Activated naive CD4-positive, alpha-beta T cell treated with anti-CD3 and anti-CD28 coated beads, Interleukin-2, amount 10 ng/mL, durations not matched to agents 7 days and 5 days (primary cell): Measurements from ENCODE around the gene NTSR1.
"Not testable (repeated sequence)": the region's sequence is repeated elsewhere in the genome, so short reads cannot be mapped to it uniquely, and the experiment has no call there.

Source experiments
- CTCF ChIA-PET: fragments of 350-600 bp; sonication (Branson Sonifier 250); formaldehyde crosslinking; loops from one replicate; lab custom pipeline; 2021; ENCODE audit warnings: antibody characterized with exemption; lab: Charles Lee
- DNase-seq: peaks from one replicate; pipeline ENCODE4 v3.0.0-alpha.2; 2020
- H3K27ac Mint-ChIP-seq: one replicate; pipeline ENCODE4 v1.8.0; 2021; ENCODE audit warnings: mild to moderate bottlenecking, moderate library complexity, mixed read lengths
- H3K27me3 Mint-ChIP-seq: one replicate; pipeline ENCODE4 v1.8.0; 2021; ENCODE audit warnings: mild to moderate bottlenecking, mixed read lengths
- H3K36me3 Mint-ChIP-seq: one replicate; pipeline ENCODE4 v1.8.0; 2021; ENCODE audit warnings: mixed read lengths
- H3K4me1 Mint-ChIP-seq: one replicate; pipeline ENCODE4 v1.8.0; 2021; ENCODE audit warnings: mixed read lengths
- H3K4me3 Mint-ChIP-seq: one replicate; pipeline ENCODE4 v1.8.0; 2021; ENCODE audit warnings: mild to moderate bottlenecking, moderate library complexity, mixed read lengths
- H3K9me3 Mint-ChIP-seq: one replicate; pipeline ENCODE4 v1.8.0; 2021; ENCODE audit warnings: mixed read lengths

Gene NTSR1

GRCh38 chr20:62682912-62683517, 25.6 kb upstream of the NTSR1 start:
- peaks cover 3% of the 10 kb centered on the region for H3K36me3 Mint-ChIP-seq
- H3K4me3 Mint-ChIP-seq = no peak overlapping the region
- CTCF ChIA-PET = no interaction called here
- peaks cover 21% of the 10 kb centered on the region for H3K4me1 Mint-ChIP-seq
- no peak for DNase-seq
- H3K27me3 Mint-ChIP-seq = peaks cover 39% of the 10 kb centered on the region
- peaks cover 15% of the 10 kb centered on the region for H3K9me3 Mint-ChIP-seq
- H3K27ac Mint-ChIP-seq = no peak overlapping the region

GRCh38 chr20:62683660-62684322, 24.8 kb upstream of the NTSR1 start:
- H3K27ac Mint-ChIP-seq, CTCF ChIA-PET, H3K4me3 Mint-ChIP-seq, H3K36me3 Mint-ChIP-seq, DNase-seq: not testable (repeated sequence)
- peaks cover 15% of the 10 kb centered on the region for H3K9me3 Mint-ChIP-seq
- H3K27me3 Mint-ChIP-seq = peaks cover 34% of the 10 kb centered on the region
- H3K4me1 Mint-ChIP-seq = peaks cover 16% of the 10 kb centered on the region

GRCh38 chr20:62684981-62685380, 23.7 kb upstream of the NTSR1 start:
- Mint-ChIP-seq H3K36me3 (peaks cover 3% of the 10 kb centered on the region), H3K27ac (no peak overlapping the region), H3K4me3 (no peak overlapping the region), H3K4me1 (peaks cover 10% of the 10 kb centered on the region), H3K9me3 (peaks cover 11% of the 10 kb centered on the region), H3K27me3 (peaks cover 25% of the 10 kb centered on the region)
- no peak for DNase-seq
- CTCF ChIA-PET = interaction anchor here (1.5 kb wide), 1 partner anchor 107 kb away, joined by 11 read pairs; no protein-coding TSS in a partner anchor

GRCh38 chr20:62685781-62686555, 22.7 kb upstream of the NTSR1 start:
- Mint-ChIP-seq H3K36me3 (peaks cover 3% of the 10 kb centered on the region), H3K27ac (no peak overlapping the region), H3K4me3 (no peak overlapping the region), H3K27me3 (peaks cover 32% of the 10 kb centered on the region), H3K9me3 (peaks cover 3% of the 10 kb centered on the region), H3K4me1 (peaks cover 10% of the 10 kb centered on the region)
- peak; percentile 55 for DNase-seq
- CTCF ChIA-PET = interaction anchor here (0.8 to 1.5 kb wide), 5 partner anchors 12 to 123 kb away, joined by 3 to 11 read pairs (median 3); no protein-coding TSS in a partner anchor

- peaks cover 40% of the 10 kb centered on the region for H3K27me3 Mint-ChIP-seq
- peaks cover 10% of the 10 kb centered on the region for H3K4me1 Mint-ChIP-seq
- H3K27ac Mint-ChIP-seq = no peak overlapping the region
- H3K4me3 Mint-ChIP-seq = no peak overlapping the region
- CTCF ChIA-PET = interaction anchor here (1.5 kb wide), 1 partner anchor 104 kb away, joined by 11 read pairs; no protein-coding TSS in a partner anchor
- H3K9me3 Mint-ChIP-seq = peaks cover 3% of the 10 kb centered on the region
- H3K36me3 Mint-ChIP-seq = peaks cover 3% of the 10 kb centered on the region
- no peak for DNase-seq
These were observed 21.5 kb upstream of the NTSR1 start for GRCh38 chr20:62686869-62687830.

- H3K36me3 Mint-ChIP-seq = peaks cover 3% of the 10 kb centered on the region
- H3K27me3 Mint-ChIP-seq = peaks cover 49% of the 10 kb centered on the region
- H3K9me3 Mint-ChIP-seq = peaks cover 3% of the 10 kb centered on the region
- no peak overlapping the region for H3K4me3 Mint-ChIP-seq
- no peak overlapping the region for H3K27ac Mint-ChIP-seq
- DNase-seq = no peak
- H3K4me1 Mint-ChIP-seq = peaks cover 10% of the 10 kb centered on the region
- CTCF ChIA-PET = no interaction called here
These were observed 20.6 kb upstream of the NTSR1 start for GRCh38 chr20:62688083-62688482.

GRCh38 chr20:62688855-62689460, 19.7 kb upstream of the NTSR1 start:
- CTCF ChIA-PET = interaction anchor here (1.2 kb wide), 1 partner anchor 120 kb away, joined by 3 read pairs; no protein-coding TSS in a partner anchor
- Mint-ChIP-seq H3K4me1 (peaks cover 10% of the 10 kb centered on the region), H3K27me3 (peaks cover 57% of the 10 kb centered on the region), H3K9me3 (no peaks in the 10 kb centered on the region), H3K27ac (no peak overlapping the region), H3K4me3 (no peak overlapping the region), H3K36me3 (no peaks in the 10 kb centered on the region)
- no peak for DNase-seq

- Mint-ChIP-seq H3K36me3 (no peaks in the 10 kb centered on the region), H3K4me1 (peaks cover 10% of the 10 kb centered on the region), H3K27me3 (peaks cover 63% of the 10 kb centered on the region), H3K27ac (no peak overlapping the region), H3K9me3 (no peaks in the 10 kb centered on the region), H3K4me3 (no peak overlapping the region)
- no peak for DNase-seq
- CTCF ChIA-PET = interaction anchor here (0.5 to 1.2 kb wide), 2 partner anchors 119 to 307 kb away, joined by 3 to 4 read pairs; no protein-coding TSS in a partner anchor
These were observed 18.8 kb upstream of the NTSR1 start for GRCh38 chr20:62689861-62690260.

GRCh38 chr20:62690261-62690820, 18.3 kb upstream of the NTSR1 start:
- Mint-ChIP-seq H3K4me3 (no peak overlapping the region), H3K9me3 (no peaks in the 10 kb centered on the region), H3K36me3 (no peaks in the 10 kb centered on the region), H3K4me1 (peaks cover 10% of the 10 kb centered on the region), H3K27me3 (peaks cover 66% of the 10 kb centered on the region), H3K27ac (no peak overlapping the region)
- DNase-seq = no peak
- CTCF ChIA-PET = interaction anchor here (0.5 kb wide), 1 partner anchor 306 kb away, joined by 4 read pairs; no protein-coding TSS in a partner anchor

- H3K36me3 Mint-ChIP-seq = no peaks in the 10 kb centered on the region
- peaks cover 57% of the 10 kb centered on the region for H3K27me3 Mint-ChIP-seq
- DNase-seq = no peak
- peaks cover 2% of the 10 kb centered on the region for H3K4me1 Mint-ChIP-seq
- no peak overlapping the region for H3K4me3 Mint-ChIP-seq
- H3K9me3 Mint-ChIP-seq = no peaks in the 10 kb centered on the region
- H3K27ac Mint-ChIP-seq = no peak overlapping the region
- CTCF ChIA-PET = no interaction called here
These were observed 17.1 kb upstream of the NTSR1 start for GRCh38 chr20:62691487-62691886.

GRCh38 chr20:62692176-62692575, 16.5 kb upstream of the NTSR1 start:
- CTCF ChIA-PET = no interaction called here
- H3K4me3 Mint-ChIP-seq = no peak overlapping the region

GRCh38 chr20:62692801-62693523, 15.7 kb upstream of the NTSR1 start:
- CTCF ChIA-PET = no interaction called here
- DNase-seq = no peak
- H3K4me1 Mint-ChIP-seq = no peaks in the 10 kb centered on the region
- no peak overlapping the region for H3K4me3 Mint-ChIP-seq
- no peaks in the 10 kb centered on the region for H3K9me3 Mint-ChIP-seq
- peaks cover 63% of the 10 kb centered on the region for H3K27me3 Mint-ChIP-seq
- H3K36me3 Mint-ChIP-seq = no peaks in the 10 kb centered on the region
- H3K27ac Mint-ChIP-seq = no peak overlapping the region

More at GRCh38 chr20:62692176-62692575, 16.5 kb upstream of the NTSR1 start:
- no peaks in the 10 kb centered on the region for H3K4me1 Mint-ChIP-seq
- H3K27ac Mint-ChIP-seq = no peak overlapping the region
- H3K36me3 Mint-ChIP-seq = no peaks in the 10 kb centered on the region
- peaks cover 58% of the 10 kb centered on the region for H3K27me3 Mint-ChIP-seq
- DNase-seq = no peak
- H3K9me3 Mint-ChIP-seq = no peaks in the 10 kb centered on the region
